SU-DHL-6 (cell line): ENCODE results near the gene PCDHA10.
"Not testable (repeated sequence)": the region's sequence is repeated elsewhere in the genome, so short reads cannot be mapped to it uniquely, and the experiment has no call there.

ENCODE experiments used
- EZH2phosphoT487 ChIP-seq: fragments of 200-600 bp; sonication (generic), shearing (Covaris generic); conservative IDR thresholded peaks from 2 replicates; pipeline ENCODE4 v1.6.1; 2018; ENCODE audit warnings: mild to moderate bottlenecking, antibody characterized with exemption, low read length, moderate library complexity, mixed read lengths
- TF ChIP-seq, protein P1 (sequence below): fragments of 200-600 bp; sonication (generic); IDR thresholded peaks from one replicate; pipeline ENCODE4 v1.5.1; 2017; ENCODE audit warnings: antibody characterized with exemption, mild to moderate bottlenecking, low read length, moderate library complexity; ENCODE audit not compliant: insufficient read depth, poor library complexity, severe bottlenecking

DNA sequence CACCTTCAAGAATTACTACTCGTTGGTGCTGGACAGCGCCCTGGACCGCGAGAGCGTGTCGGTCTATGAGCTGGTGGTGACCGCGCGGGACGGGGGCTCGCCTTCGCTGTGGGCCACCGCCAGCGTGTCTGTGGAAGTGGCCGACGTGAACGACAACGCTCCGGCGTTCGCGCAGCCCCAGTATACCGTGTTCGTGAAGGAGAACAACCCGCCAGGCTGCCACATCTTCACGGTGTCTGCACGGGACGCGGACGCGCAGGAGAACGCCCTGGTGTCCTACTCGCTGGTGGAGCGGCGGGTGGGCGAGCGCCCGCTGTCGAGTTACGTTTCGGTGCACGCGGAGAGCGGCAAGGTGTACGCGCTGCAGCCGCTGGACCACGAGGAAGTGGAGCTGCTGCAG lies 32.7 kb upstream of the PCDHA10 start:
- TF ChIP-seq, protein P1, sequence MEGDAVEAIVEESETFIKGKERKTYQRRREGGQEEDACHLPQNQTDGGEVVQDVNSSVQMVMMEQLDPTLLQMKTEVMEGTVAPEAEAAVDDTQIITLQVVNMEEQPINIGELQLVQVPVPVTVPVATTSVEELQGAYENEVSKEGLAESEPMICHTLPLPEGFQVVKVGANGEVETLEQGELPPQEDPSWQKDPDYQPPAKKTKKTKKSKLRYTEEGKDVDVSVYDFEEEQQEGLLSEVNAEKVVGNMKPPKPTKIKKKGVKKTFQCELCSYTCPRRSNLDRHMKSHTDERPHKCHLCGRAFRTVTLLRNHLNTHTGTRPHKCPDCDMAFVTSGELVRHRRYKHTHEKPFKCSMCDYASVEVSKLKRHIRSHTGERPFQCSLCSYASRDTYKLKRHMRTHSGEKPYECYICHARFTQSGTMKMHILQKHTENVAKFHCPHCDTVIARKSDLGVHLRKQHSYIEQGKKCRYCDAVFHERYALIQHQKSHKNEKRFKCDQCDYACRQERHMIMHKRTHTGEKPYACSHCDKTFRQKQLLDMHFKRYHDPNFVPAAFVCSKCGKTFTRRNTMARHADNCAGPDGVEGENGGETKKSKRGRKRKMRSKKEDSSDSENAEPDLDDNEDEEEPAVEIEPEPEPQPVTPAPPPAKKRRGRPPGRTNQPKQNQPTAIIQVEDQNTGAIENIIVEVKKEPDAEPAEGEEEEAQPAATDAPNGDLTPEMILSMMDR, result not testable (repeated sequence)
- TF ChIP-seq EZH2phosphoT487, result not testable (repeated sequence)
